Uterus (tissue), 4 donors: ENCODE data around the gene FOXRED1. TPM values are rescaled to one million over a fixed set of nuclear protein-coding genes. Genes with fewer than 3 reads are reported as not detected.

Experiments used
- DNase-seq, 2 donors: peaks; one replicate each; pipeline ENCODE4 v3.0.0-alpha.2; 2019 to 2020
- H3K27ac ChIP-seq, 2 donors: fragments of 200-600 bp; sonication (generic); 1 replicate in 1 of 2; 2 replicates in 1 of 2; pipeline ENCODE4 v1.5.1; 2016 to 2018
- H3K27me3 ChIP-seq, 2 donors: fragments of 200-600 bp; sonication (generic); one replicate each; pipeline ENCODE4 v1.5.1; 2018 to 2019; ENCODE audit warnings: control low read depth in 1 of 2
- H3K36me3 ChIP-seq, 2 donors: fragments of 200-600 bp; sonication (generic); one replicate each; pipeline ENCODE4 v1.5.1; 2019; ENCODE audit warnings: control low read depth in 1 of 2
- H3K4me1 ChIP-seq, 2 donors: fragments of 200-600 bp; sonication (generic); one replicate each; pipeline ENCODE4 v1.5.1; 2018 to 2019; ENCODE audit warnings: control low read depth in 1 of 2
- H3K4me3 ChIP-seq, 2 donors: fragments of 200-600 bp; sonication (generic); 1 replicate in 1 of 2; 2 replicates in 1 of 2; pipeline ENCODE4 v1.5.1; 2018 to 2019; ENCODE audit warnings: mild to moderate bottlenecking in 1 of 2
- H3K9me3 ChIP-seq, 2 donors: fragments of 200-600 bp; sonication (generic); one replicate each; pipeline ENCODE4 v1.5.1; 2019; ENCODE audit warnings: control low read depth in 1 of 2
- CTCF ChIP-seq, 4 experiments: fragments of 200-600 bp in 2 of 4; fragments of 450-650 bp in 2 of 4; sonication (generic) in 2 of 4; IDR thresholded peaks; one replicate each; pipeline ENCODE4 v1.5.1; 2016 to 2019; ENCODE audit warnings: antibody characterized with exemption in 4 of 4, mild to moderate bottlenecking in 2 of 4, moderate library complexity in 1 of 4
- POLR2A ChIP-seq, 2 donors: fragments of 450-650 bp; IDR thresholded peaks; one replicate each; pipeline ENCODE4 v1.6.1; 2016; ENCODE audit warnings: antibody characterized with exemption in 2 of 2, mild to moderate bottlenecking in 1 of 2, moderate library complexity in 1 of 2
- intact Hi-C: fragments of 100-400 bp; cut with DNase I; formaldehyde crosslinking; loops from one replicate; pipeline ENCODE4 v1.15.1; 2023; ENCODE audit warnings: low total_unique reads
- total RNA-seq, 4 donors: library from RNA; depleted of rRNA in 3 of 4; stranded (reverse); fragments of >200 nt in 3 of 4; gene quantifications; one replicate each; pipeline versions ENCODE4 v1.1.0 to v1.2.4, GENCODE V29; 2014 to 2023
- donor health status: DM: yes; HTN: yes; CAD: no.

Gene FOXRED1
- total RNA-seq, 4 donors from 2014 or later: 0.29 to 29.1 (median 9.4) TPM

GRCh38 chr11:126284829-126285228, 15.9 kb downstream of the FOXRED1 start:
- TF ChIP-seq CTCF (IDR thresholded peaks at IDR 0.05) (no peak), POLR2A (IDR thresholded peaks at IDR 0.05) (no peak)
- intact Hi-C loops: no loop called here
- no peak overlapping the region for H3K4me3 ChIP-seq
- peak; percentile 55 to 75 for DNase-seq
- H3K9me3 ChIP-seq: no peaks in the 10 kb centered on the region
- no peaks in the 10 kb centered on the region for H3K27me3 ChIP-seq
- no peaks in the 10 kb centered on the region for H3K36me3 ChIP-seq
- H3K27ac ChIP-seq: no peak overlapping the region
- peaks cover 3 to 4% of the 10 kb centered on the region in 2 donors for H3K4me1 ChIP-seq

- Histone ChIP-seq H3K4me3 (no peak overlapping the region), H3K27ac (no peak overlapping the region), H3K9me3 (no peaks in the 10 kb centered on the region), H3K36me3 (no peaks in the 10 kb centered on the region), H3K4me1 (no peaks in the 10 kb centered on the region), H3K27me3 (no peaks in the 10 kb centered on the region)
- TF ChIP-seq POLR2A (IDR thresholded peaks at IDR 0.05) (no peak), CTCF (IDR thresholded peaks at IDR 0.05) (no peak)
- intact Hi-C loops: no loop called here
- DNase-seq: no peak
Observed at GRCh38 chr11:126288237-126288636, 19.3 kb downstream of the FOXRED1 start.

GRCh38 chr11:126290887-126291286, 21.9 kb downstream of the FOXRED1 start:
- intact Hi-C loops: no loop called here
- peak overlapping the region; percentile 15 to 25 for H3K27ac ChIP-seq

GRCh38 chr11:126293726-126294125, 24.8 kb downstream of the FOXRED1 start:
- Histone ChIP-seq H3K36me3 (no peaks in the 10 kb centered on the region), H3K9me3 (no peaks in the 10 kb centered on the region), H3K4me1 (no peaks in the 10 kb centered on the region), H3K27ac (no peak overlapping the region), H3K4me3 (no peak overlapping the region), H3K27me3 (no peaks in the 10 kb centered on the region)
- DNase-seq: no peak
- intact Hi-C loops: no loop called here
- TF ChIP-seq POLR2A (IDR thresholded peaks at IDR 0.05): no peak
- no peak for TF ChIP-seq CTCF (IDR thresholded peaks at IDR 0.05)

More at GRCh38 chr11:126290887-126291286, 21.9 kb downstream of the FOXRED1 start:
- Histone ChIP-seq H3K9me3 (no peaks in the 10 kb centered on the region), H3K36me3 (no peaks in the 10 kb centered on the region), H3K4me1 (no peaks in the 10 kb centered on the region), H3K4me3 (no peak overlapping the region), H3K27me3 (no peaks in the 10 kb centered on the region)
- DNase-seq: peak in 1 of 2 donors; percentile 59
- TF ChIP-seq CTCF (IDR thresholded peaks at IDR 0.05): no peak
- no peak for TF ChIP-seq POLR2A (IDR thresholded peaks at IDR 0.05)

- no peaks in the 10 kb centered on the region for H3K9me3 ChIP-seq
- no peak for TF ChIP-seq CTCF (IDR thresholded peaks at IDR 0.05)
- TF ChIP-seq POLR2A (IDR thresholded peaks at IDR 0.05): no peak
- intact Hi-C loops: no loop called here
- no peak for DNase-seq
- H3K4me3 ChIP-seq: no peak overlapping the region
- H3K36me3 ChIP-seq: no peaks in the 10 kb centered on the region
- H3K4me1 ChIP-seq: no peaks in the 10 kb centered on the region
- H3K27ac ChIP-seq: no peak overlapping the region
- no peaks in the 10 kb centered on the region for H3K27me3 ChIP-seq
Observed at GRCh38 chr11:126297004-126297403, 28.1 kb downstream of the FOXRED1 start.
